Panc1 (cell line): ENCODE data around the gene RIBC1. TPM values are rescaled to one million over a fixed set of nuclear protein-coding genes. Genes with fewer than 3 reads are reported as not detected.

Experiments used
- ATAC-seq: fragments of 200-7000 bp; cut with Tn5 transposase; 2 replicates; pipeline ENCODE4 v1.9.1; 2020; ENCODE audit warnings: mild to moderate bottlenecking, moderate library complexity
- BruUV-seq: library from RNA; stranded (reverse); fragments of 400-500 nt; replicated peaks from 2 replicates; lab custom pipeline; 2021; lab: Mats Ljungman, UMichigan
- CTCF ChIA-PET: fragments of 300-600 bp; sonication (Branson Sonifier 250); formaldehyde crosslinking; loops from one replicate; lab custom pipeline; 2022; ENCODE audit warnings: antibody characterized with exemption; lab: Charles Lee
- POLR2A ChIA-PET: fragments of 300-600 bp; sonication (Branson Sonifier 250); formaldehyde crosslinking; loops from one replicate; lab custom pipeline; 2022; ENCODE audit warnings: antibody characterized with exemption; lab: Charles Lee
- DNase-seq: peaks from one replicate; pipeline ENCODE4 v3.0.0-alpha.2; 2010; ENCODE audit warnings: low read depth, low spot score
- H3K27ac ChIP-seq: 2 replicates; pipeline ENCODE4 v1.5.1; 2011; ENCODE audit warnings: mild to moderate bottlenecking, low read length, inconsistent platforms
- H3K27me3 ChIP-seq: fragments of 200-500 bp; sonication (Bioruptor generic); 2 replicates; pipeline ENCODE4 v1.6.0; 2014; ENCODE audit warnings: low read length, inconsistent platforms; ENCODE audit not compliant: control insufficient read depth, insufficient read depth
- H3K36me3 ChIP-seq: fragments of 200-500 bp; sonication (Bioruptor generic); 2 replicates; pipeline ENCODE4 v1.5.1; 2014; ENCODE audit warnings: inconsistent platforms, mild to moderate bottlenecking, low read length, moderate library complexity; ENCODE audit not compliant: control insufficient read depth, insufficient read depth
- H3K4me1 ChIP-seq: 2 replicates; pipeline ENCODE4 v1.5.1; 2011; ENCODE audit warnings: inconsistent platforms, mild to moderate bottlenecking, low read length, moderate library complexity; ENCODE audit not compliant: control insufficient read depth, insufficient read depth
- H3K4me3 ChIP-seq, 2 experiments: 2 replicates each; pipeline ENCODE4 v1.5.1; 2011 to 2012; ENCODE audit warnings: low read depth in 2 of 2, low read length in 2 of 2, mild to moderate bottlenecking in 2 of 2, inconsistent platforms in 1 of 2, moderate library complexity in 1 of 2
- H3K9me3 ChIP-seq: fragments of 200-500 bp; sonication (Bioruptor generic); 2 replicates; pipeline ENCODE4 v1.5.1; 2014; ENCODE audit warnings: low read depth, mild to moderate bottlenecking, inconsistent platforms, low read length, moderate library complexity; ENCODE audit not compliant: control insufficient read depth, insufficient read depth
- CTCF ChIP-seq: fragments of 450-650 bp; IDR thresholded peaks from 2 replicates; pipeline ENCODE4 v1.5.1; 2017; ENCODE audit warnings: mild to moderate bottlenecking
- POLR2AphosphoS5 ChIP-seq: IDR thresholded peaks from 2 replicates; pipeline ENCODE4 v1.6.1; 2012; ENCODE audit warnings: mild to moderate bottlenecking, low read depth, low read length, moderate library complexity
- SIN3A ChIP-seq: IDR thresholded peaks from 2 replicates; pipeline ENCODE4 v1.6.1; 2012; ENCODE audit warnings: low read depth, mild to moderate bottlenecking, low read length, moderate library complexity, borderline replicate concordance; ENCODE audit not compliant: insufficient read depth
- TCF7L2 ChIP-seq: IDR thresholded peaks from 2 replicates; pipeline ENCODE4 v1.6.1; 2011; ENCODE audit warnings: mild to moderate bottlenecking, low read depth, low read length, inconsistent platforms
- in situ Hi-C: cut with HindIII; loops from 2 replicates; pipeline ENCODE4 v1.10.0; 2016; ENCODE audit warnings: low sequenced_read_pairs, low pct_unique_long_range_greater_than_20kb
- intact Hi-C: fragments of 100-400 bp; cut with micrococcal nuclease; formaldehyde crosslinking; loops from one replicate; pipeline ENCODE4 v1.10.0; 2022; ENCODE audit not compliant: unreplicated experiment
- total RNA-seq: library from RNA; stranded (reverse); gene quantifications from one replicate; pipeline ENCODE4 v1.2.1, GENCODE V29; 2021; ENCODE audit not compliant: unreplicated experiment
- TF ChIP-seq, protein P1 (sequence below), 2 experiments: IDR thresholded peaks; 2 replicates each; pipeline ENCODE4 v1.6.1; 2011 to 2012; ENCODE audit warnings: low read depth in 2 of 2, control low read depth in 1 of 2, low read length in 1 of 2, mild to moderate bottlenecking in 1 of 2, moderate library complexity in 1 of 2; ENCODE audit not compliant: insufficient read depth in 1 of 2

The RIBC1 gene
- total RNA-seq, 1 experiment from 2014 or later: 1.1 TPM

GRCh38 chrX:53429755-53430154 is 7.1 kb downstream of the RIBC1 start:
- DNase-seq (no peak), ATAC-seq (no peak)
- in situ Hi-C loops: no loop called here
- no peak overlapping the region for H3K4me3 ChIP-seq
- no TSS peak for BruUV-seq
- H3K27me3 ChIP-seq: no peaks in the 10 kb centered on the region
- H3K4me1 ChIP-seq: peaks cover 2% of the 10 kb centered on the region; the same call in 1 of the 2 replicates
- POLR2A ChIA-PET: no interaction called here
- CTCF ChIA-PET: no interaction called here
- H3K36me3 ChIP-seq: no peaks in the 10 kb centered on the region; the same call in 1 of the 2 replicates
- intact Hi-C loops: no loop called here
- no peak overlapping the region for H3K27ac ChIP-seq
- TF ChIP-seq SIN3A (no peak), POLR2AphosphoS5 (no peak), TCF7L2 (no peak), CTCF (no peak)
- TF ChIP-seq, protein P1, sequence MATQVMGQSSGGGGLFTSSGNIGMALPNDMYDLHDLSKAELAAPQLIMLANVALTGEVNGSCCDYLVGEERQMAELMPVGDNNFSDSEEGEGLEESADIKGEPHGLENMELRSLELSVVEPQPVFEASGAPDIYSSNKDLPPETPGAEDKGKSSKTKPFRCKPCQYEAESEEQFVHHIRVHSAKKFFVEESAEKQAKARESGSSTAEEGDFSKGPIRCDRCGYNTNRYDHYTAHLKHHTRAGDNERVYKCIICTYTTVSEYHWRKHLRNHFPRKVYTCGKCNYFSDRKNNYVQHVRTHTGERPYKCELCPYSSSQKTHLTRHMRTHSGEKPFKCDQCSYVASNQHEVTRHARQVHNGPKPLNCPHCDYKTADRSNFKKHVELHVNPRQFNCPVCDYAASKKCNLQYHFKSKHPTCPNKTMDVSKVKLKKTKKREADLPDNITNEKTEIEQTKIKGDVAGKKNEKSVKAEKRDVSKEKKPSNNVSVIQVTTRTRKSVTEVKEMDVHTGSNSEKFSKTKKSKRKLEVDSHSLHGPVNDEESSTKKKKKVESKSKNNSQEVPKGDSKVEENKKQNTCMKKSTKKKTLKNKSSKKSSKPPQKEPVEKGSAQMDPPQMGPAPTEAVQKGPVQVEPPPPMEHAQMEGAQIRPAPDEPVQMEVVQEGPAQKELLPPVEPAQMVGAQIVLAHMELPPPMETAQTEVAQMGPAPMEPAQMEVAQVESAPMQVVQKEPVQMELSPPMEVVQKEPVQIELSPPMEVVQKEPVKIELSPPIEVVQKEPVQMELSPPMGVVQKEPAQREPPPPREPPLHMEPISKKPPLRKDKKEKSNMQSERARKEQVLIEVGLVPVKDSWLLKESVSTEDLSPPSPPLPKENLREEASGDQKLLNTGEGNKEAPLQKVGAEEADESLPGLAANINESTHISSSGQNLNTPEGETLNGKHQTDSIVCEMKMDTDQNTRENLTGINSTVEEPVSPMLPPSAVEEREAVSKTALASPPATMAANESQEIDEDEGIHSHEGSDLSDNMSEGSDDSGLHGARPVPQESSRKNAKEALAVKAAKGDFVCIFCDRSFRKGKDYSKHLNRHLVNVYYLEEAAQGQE (IDR thresholded peaks at IDR 0.05; ENCODE audit: insufficient read depth in 1 of 2, low read depth in 2 of 2, low read length in 1 of 2): no peak
- no peaks in the 10 kb centered on the region for H3K9me3 ChIP-seq

- no peak overlapping the region for H3K4me3 ChIP-seq
- ATAC-seq: no peak
- H3K27me3 ChIP-seq: no peaks in the 10 kb centered on the region
- ChIA-PET CTCF (no interaction called here), POLR2A (no interaction called here)
- TF ChIP-seq, protein P1 (IDR thresholded peaks at IDR 0.05; ENCODE audit: insufficient read depth in 1 of 2, low read depth in 2 of 2, low read length in 1 of 2): no peak
- TF ChIP-seq TCF7L2 (no peak), SIN3A (no peak), POLR2AphosphoS5 (no peak), CTCF (no peak)
- no peak for DNase-seq
- no peak overlapping the region for H3K27ac ChIP-seq
- no peaks in the 10 kb centered on the region; the same call in 1 of the 2 replicates for H3K36me3 ChIP-seq
- in situ Hi-C loops (no loop called here), intact Hi-C loops (no loop called here)
- H3K4me1 ChIP-seq: peaks cover 4% of the 10 kb centered on the region; the same call in 1 of the 2 replicates
- H3K9me3 ChIP-seq: no peaks in the 10 kb centered on the region
- no TSS peak for BruUV-seq
Measured at GRCh38 chrX:53430231-53430630, 7.6 kb downstream of the RIBC1 start.
